A549 (cell line): ENCODE data around the gene VOPP1.

Experiments used
- BHLHE40 ChIP-seq: IDR thresholded peaks from 2 replicates; pipeline ENCODE4 v1.6.1; 2012; ENCODE audit warnings: low read depth, low read length, inconsistent platforms
- POLR2A ChIP-seq: IDR thresholded peaks from 2 replicates; pipeline ENCODE4 v1.6.1; 2012; ENCODE audit warnings: mild to moderate bottlenecking, low read length
- POLR2AphosphoS2 ChIP-seq: conservative IDR thresholded peaks from 2 replicates; pipeline ENCODE4 v1.6.1; 2012; ENCODE audit warnings: low read length, improper control_type of control experiment, inconsistent platforms
- RFX5 ChIP-seq: fragments of 450-650 bp; IDR thresholded peaks from 2 replicates; pipeline ENCODE4 v1.7.1; 2014; ENCODE audit warnings: antibody characterized with exemption, mild to moderate bottlenecking, moderate library complexity
- TF ChIP-seq, protein P1 (sequence below): fragments of >200 bp; sonication (Bioruptor Twin); formaldehyde crosslinking; IDR thresholded peaks from 3 replicates; pipeline ENCODE4 v1.5.1; 2016

DNA sequence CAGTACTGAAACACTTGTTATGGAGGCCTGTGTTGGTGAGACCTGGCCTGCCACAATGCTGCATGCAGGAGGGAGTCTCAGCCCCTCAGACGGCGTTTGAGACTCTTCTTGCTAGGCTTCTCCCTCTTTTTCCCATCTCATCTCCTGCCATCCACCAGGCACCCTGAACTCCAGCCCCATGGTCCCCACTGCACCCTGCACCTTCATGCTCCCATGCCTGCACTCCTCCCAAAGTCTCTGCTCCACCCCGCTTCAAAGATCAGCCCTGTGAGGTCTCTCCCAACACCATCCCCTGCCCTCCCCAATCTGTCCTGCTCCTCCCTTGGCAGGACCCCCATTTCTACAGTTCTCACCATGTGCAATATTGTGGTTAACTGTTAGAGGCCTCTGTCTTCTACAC is 61.7 kb downstream of the VOPP1 start:
- TF ChIP-seq RFX5 (no peak), POLR2AphosphoS2 (no peak), POLR2A (no peak), BHLHE40 (no peak)
- TF ChIP-seq, protein P1, sequence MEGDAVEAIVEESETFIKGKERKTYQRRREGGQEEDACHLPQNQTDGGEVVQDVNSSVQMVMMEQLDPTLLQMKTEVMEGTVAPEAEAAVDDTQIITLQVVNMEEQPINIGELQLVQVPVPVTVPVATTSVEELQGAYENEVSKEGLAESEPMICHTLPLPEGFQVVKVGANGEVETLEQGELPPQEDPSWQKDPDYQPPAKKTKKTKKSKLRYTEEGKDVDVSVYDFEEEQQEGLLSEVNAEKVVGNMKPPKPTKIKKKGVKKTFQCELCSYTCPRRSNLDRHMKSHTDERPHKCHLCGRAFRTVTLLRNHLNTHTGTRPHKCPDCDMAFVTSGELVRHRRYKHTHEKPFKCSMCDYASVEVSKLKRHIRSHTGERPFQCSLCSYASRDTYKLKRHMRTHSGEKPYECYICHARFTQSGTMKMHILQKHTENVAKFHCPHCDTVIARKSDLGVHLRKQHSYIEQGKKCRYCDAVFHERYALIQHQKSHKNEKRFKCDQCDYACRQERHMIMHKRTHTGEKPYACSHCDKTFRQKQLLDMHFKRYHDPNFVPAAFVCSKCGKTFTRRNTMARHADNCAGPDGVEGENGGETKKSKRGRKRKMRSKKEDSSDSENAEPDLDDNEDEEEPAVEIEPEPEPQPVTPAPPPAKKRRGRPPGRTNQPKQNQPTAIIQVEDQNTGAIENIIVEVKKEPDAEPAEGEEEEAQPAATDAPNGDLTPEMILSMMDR: no peak
